PC-3 (cell line): Measurements from ENCODE around the gene BCAS4. TPM values are rescaled to one million over a fixed set of nuclear protein-coding genes. Genes with fewer than 3 reads are reported as not detected.

ENCODE experiments used
- ATAC-seq: fragments of 200-7000 bp; cut with Tn5 transposase; 2 replicates; pipeline ENCODE4 v1.9.1; 2020; ENCODE audit warnings: mild to moderate bottlenecking, moderate library complexity
- BruUV-seq: library from RNA; stranded (reverse); fragments of 400-500 nt; replicated peaks from 2 replicates; lab custom pipeline; 2021; lab: Mats Ljungman, UMichigan
- CTCF ChIA-PET: fragments of 300-600 bp; sonication (Branson Sonifier 250); formaldehyde crosslinking; loops from one replicate; lab custom pipeline; 2022; ENCODE audit warnings: antibody characterized with exemption; lab: Charles Lee
- POLR2A ChIA-PET: fragments of 300-600 bp; sonication (Branson Sonifier 250); formaldehyde crosslinking; loops from one replicate; lab custom pipeline; 2022; ENCODE audit warnings: antibody characterized with exemption; ENCODE audit not compliant: unreplicated experiment; lab: Charles Lee
- DNase-seq: peaks from one replicate; pipeline ENCODE4 v3.0.0-alpha.2; 2015
- H2AFZ ChIP-seq: fragments of 300-600 bp; sonication (generic); 2 replicates; pipeline ENCODE4 v1.6.0; 2016; ENCODE audit warnings: antibody characterized with exemption, low read length
- H3F3A ChIP-seq: fragments of 300-600 bp; sonication (generic); one replicate; pipeline ENCODE4 v1.6.0; 2017; ENCODE audit warnings: antibody characterized with exemption, low read length, control low read depth, mild to moderate bottlenecking; ENCODE audit not compliant: unreplicated experiment
- H3K27ac ChIP-seq: fragments of 300-600 bp; sonication (generic); 2 replicates; pipeline ENCODE4 v1.5.1; 2016; ENCODE audit warnings: mild to moderate bottlenecking, low read length
- H3K27me3 ChIP-seq: fragments of 300-600 bp; sonication (generic); 2 replicates; pipeline ENCODE4 v1.6.1; 2016; ENCODE audit warnings: low read length, mixed read lengths
- H3K36me3 ChIP-seq: fragments of 300-600 bp; sonication (generic); 2 replicates; pipeline ENCODE4 v1.6.1; 2016; ENCODE audit warnings: low read depth, mixed run types, low read length, mixed read lengths
- H3K4me1 ChIP-seq: fragments of 300-600 bp; sonication (generic); 2 replicates; pipeline ENCODE4 v1.5.1; 2016; ENCODE audit warnings: low read length; ENCODE audit not compliant: insufficient read depth
- H3K4me2 ChIP-seq: fragments of 300-600 bp; sonication (generic); 2 replicates; pipeline ENCODE4 v1.6.0; 2016; ENCODE audit warnings: low read length
- H3K4me3 ChIP-seq: fragments of 300-600 bp; sonication (generic); 2 replicates; pipeline ENCODE4 v1.5.1; 2016; ENCODE audit warnings: mild to moderate bottlenecking, low read length, mixed read lengths
- H3K79me2 ChIP-seq: fragments of 300-600 bp; sonication (generic); 2 replicates; pipeline ENCODE4 v1.6.1; 2017; ENCODE audit warnings: low read length, mixed read lengths
- H3K9ac ChIP-seq: fragments of 300-600 bp; sonication (generic); 2 replicates; pipeline ENCODE4 v1.6.0; 2016; ENCODE audit warnings: mild to moderate bottlenecking, low read length
- H3K9me2 ChIP-seq: fragments of 300-600 bp; sonication (generic); replicated peaks from 2 replicates; pipeline ENCODE4 v1.6.1; 2016; ENCODE audit warnings: mixed run types, low read length, mixed read lengths
- H3K9me3 ChIP-seq: fragments of 300-600 bp; sonication (generic); 2 replicates; pipeline ENCODE4 v1.6.1; 2016; ENCODE audit warnings: low read length, mixed read lengths
- H4K20me1 ChIP-seq: fragments of 300-600 bp; sonication (generic); 2 replicates; pipeline ENCODE4 v1.6.1; 2016; ENCODE audit warnings: low read length, mixed read lengths
- CTCF ChIP-seq: fragments of 300-600 bp; sonication (generic); conservative IDR thresholded peaks from 2 replicates; pipeline ENCODE4 v1.5.1; 2017; ENCODE audit warnings: antibody characterized with exemption, low read depth, mild to moderate bottlenecking, low read length
- EZH2 ChIP-seq: fragments of 300-600 bp; sonication (generic); IDR thresholded peaks from one replicate; pipeline ENCODE4 v1.6.1; 2017; ENCODE audit warnings: antibody characterized with exemption, mild to moderate bottlenecking, low read length; ENCODE audit not compliant: unreplicated experiment
- EZH2phosphoT487 ChIP-seq: fragments of 300-600 bp; sonication (generic); IDR thresholded peaks from 2 replicates; pipeline ENCODE4 v1.6.1; 2018; ENCODE audit warnings: mild to moderate bottlenecking, antibody characterized with exemption, low read length, borderline replicate concordance
- intact Hi-C: fragments of 100-400 bp; cut with micrococcal nuclease; formaldehyde crosslinking; loops from 2 replicates; pipeline ENCODE4 v1.9.0; 2023
- total RNA-seq: library from RNA; depleted of rRNA; stranded (reverse); fragments of >200 nt; gene quantifications from 2 replicates; pipeline ENCODE4 v1.2.3, GENCODE V29; 2014

Gene BCAS4
- total RNA-seq, 1 experiment from 2014 or later, result 56.9 TPM

GRCh38 chr20:50817776-50818172 is 22.9 kb downstream of the BCAS4 start:
- Histone ChIP-seq H3F3A (no peaks in the 10 kb centered on the region), H3K9me2 (no peaks in the 10 kb centered on the region), H3K9ac (peak overlapping the region; percentile 15; the same call in 1 of the 2 replicates), H3K27me3 (no peaks in the 10 kb centered on the region), H3K4me3 (no peak overlapping the region), H3K36me3 (no peaks in the 10 kb centered on the region), H3K9me3 (no peaks in the 10 kb centered on the region), H3K79me2 (no peaks in the 10 kb centered on the region), H3K27ac (no peak overlapping the region), H2AFZ (peak overlapping the region; percentile 86), H4K20me1 (no peaks in the 10 kb centered on the region), H3K4me1 (peaks cover 7% of the 10 kb centered on the region; the same call in 1 of the 2 replicates), H3K4me2 (no peak overlapping the region)
- CTCF ChIA-PET, result no interaction called here
- no TSS peak for BruUV-seq
- TF ChIP-seq EZH2, result no peak
- TF ChIP-seq CTCF, result no peak
- no peak for TF ChIP-seq EZH2phosphoT487
- ATAC-seq (no peak), DNase-seq (no peak)
- POLR2A ChIA-PET, result no interaction called here
- intact Hi-C loops, result loop anchor here (1.0 kb wide), 1 partner anchor 22 kb away; the partner anchor contains the start of gene BCAS4

DNA sequence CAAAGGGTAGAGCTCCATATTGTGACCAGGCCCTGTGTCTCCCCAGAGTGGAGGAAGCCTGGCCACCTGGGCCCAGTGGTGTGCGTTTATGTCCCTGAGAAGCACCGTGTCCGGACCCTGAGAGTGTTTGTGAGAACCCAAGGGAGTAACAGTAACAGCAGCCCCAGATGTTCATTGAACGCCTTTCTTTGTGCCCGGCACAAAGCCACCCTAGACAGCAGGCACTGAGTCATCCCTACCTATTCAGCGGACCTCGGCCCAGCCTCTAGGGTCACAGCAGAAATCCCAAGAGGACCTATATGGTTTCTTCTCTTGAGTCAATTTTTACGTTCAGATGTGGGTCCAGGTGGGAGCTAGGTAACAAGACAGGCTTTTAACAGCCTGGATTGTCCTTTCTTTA is 24.5 kb downstream of the BCAS4 start:
- no peak overlapping the region for H3K4me3 ChIP-seq
- H3K9me3 ChIP-seq, result no peaks in the 10 kb centered on the region
- no peaks in the 10 kb centered on the region for H4K20me1 ChIP-seq
- H3K9ac ChIP-seq, result no peak overlapping the region
- H3K9me2 ChIP-seq, result no peaks in the 10 kb centered on the region
- ChIA-PET POLR2A (no interaction called here), CTCF (no interaction called here)
- DNase-seq (no peak), ATAC-seq (no peak)
- no peaks in the 10 kb centered on the region for H3K36me3 ChIP-seq
- no peak overlapping the region for H3K4me2 ChIP-seq
- no peaks in the 10 kb centered on the region for H3K79me2 ChIP-seq
- no TSS peak for BruUV-seq
- H2AFZ ChIP-seq, result no peak overlapping the region
- intact Hi-C loops, result no loop called here
- peaks cover 7% of the 10 kb centered on the region; the same call in 1 of the 2 replicates for H3K4me1 ChIP-seq
- no peak overlapping the region for H3K27ac ChIP-seq
- no peaks in the 10 kb centered on the region for H3F3A ChIP-seq
- TF ChIP-seq CTCF, result no peak
- no peak for TF ChIP-seq EZH2phosphoT487
- TF ChIP-seq EZH2, result no peak
- H3K27me3 ChIP-seq, result no peaks in the 10 kb centered on the region

DNA sequence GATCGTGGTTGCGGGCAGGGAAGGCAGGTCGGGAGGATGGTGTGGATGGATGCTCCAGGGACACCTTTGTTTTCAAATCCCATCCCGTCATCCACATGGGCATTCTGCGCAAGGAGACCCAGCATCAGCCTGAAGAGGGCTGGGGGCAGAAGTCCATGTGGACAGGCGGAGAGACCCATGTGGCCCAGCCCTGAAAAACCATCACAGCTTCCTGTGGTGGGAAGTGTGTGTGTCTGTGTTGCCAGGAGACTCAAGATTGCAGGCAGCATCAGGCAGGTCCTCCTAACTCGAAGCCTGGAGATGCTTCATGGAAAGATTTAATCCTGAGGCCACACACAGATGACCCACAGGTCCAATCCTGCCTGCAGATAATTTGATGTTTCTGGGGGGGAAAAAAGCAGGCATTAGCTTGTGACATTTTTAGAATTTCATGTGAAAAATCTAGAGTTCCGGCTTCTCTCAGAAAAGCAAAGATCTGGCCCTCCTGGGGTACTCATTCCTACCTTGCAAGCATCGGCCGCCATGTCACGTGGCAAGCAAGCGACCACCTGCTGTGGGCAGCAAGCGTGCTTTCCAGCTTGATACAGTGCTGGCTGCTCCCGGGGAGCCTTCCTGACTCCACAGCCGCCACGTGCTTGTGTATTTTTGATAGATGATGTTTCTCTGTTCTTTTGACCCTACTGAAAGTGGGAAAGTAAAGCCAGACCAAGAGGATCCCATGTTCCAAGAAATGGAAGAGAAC is 25.8 kb downstream of the BCAS4 start:
- Histone ChIP-seq H3K79me2 (no peaks in the 10 kb centered on the region), H3K9me2 (no peaks in the 10 kb centered on the region), H4K20me1 (no peaks in the 10 kb centered on the region), H3K27me3 (no peaks in the 10 kb centered on the region), H3K4me3 (no peak overlapping the region), H3K27ac (no peak overlapping the region), H3F3A (no peaks in the 10 kb centered on the region), H2AFZ (no peak overlapping the region), H3K4me1 (peaks cover 2% of the 10 kb centered on the region; the same call in 1 of the 2 replicates), H3K9ac (no peak overlapping the region), H3K36me3 (no peaks in the 10 kb centered on the region), H3K4me2 (no peak overlapping the region), H3K9me3 (no peaks in the 10 kb centered on the region)
- POLR2A ChIA-PET, result no interaction called here
- BruUV-seq, result no TSS peak
- intact Hi-C loops, result no loop called here
- no peak for ATAC-seq
- DNase-seq, result no peak
- no peak for TF ChIP-seq CTCF
- TF ChIP-seq EZH2, result no peak
- no peak for TF ChIP-seq EZH2phosphoT487
- CTCF ChIA-PET, result no interaction called here
